Thyroid gland (tissue), 4 donors: Measurements from ENCODE around the gene SYDE1.

Experiments used
- CTCF ChIP-seq, 6 experiments: fragments of 200-600 bp in 3 of 6; fragments of 450-650 bp in 3 of 6; sonication (generic) in 3 of 6; IDR thresholded peaks; one replicate each; pipeline ENCODE4 v1.5.1; 2016 to 2019; ENCODE audit warnings: antibody characterized with exemption in 6 of 6, mild to moderate bottlenecking in 2 of 6, inconsistent platforms in 1 of 6, moderate library complexity in 1 of 6
- POLR2A ChIP-seq, 2 donors: fragments of 450-650 bp; IDR thresholded peaks; one replicate each; pipeline ENCODE4 v1.6.1; 2017; ENCODE audit warnings: antibody characterized with exemption in 2 of 2, mild to moderate bottlenecking in 2 of 2, moderate library complexity in 1 of 2

- no peak for TF ChIP-seq CTCF (IDR thresholded peaks at IDR 0.05)
- TF ChIP-seq POLR2A (IDR thresholded peaks at IDR 0.05) = no peak
These were observed 31.2 kb downstream of the SYDE1 start for GRCh38 chr19:15138427-15138826.
